B cell (primary cell): ENCODE results near the gene RNF150. TPM values are rescaled to one million over a fixed set of nuclear protein-coding genes. Genes with fewer than 3 reads are reported as not detected.

Experiments
- ATAC-seq: fragments of 200-7000 bp; cut with Tn5 transposase; one replicate; pipeline ENCODE4 v1.10.0; 2021; ENCODE audit warnings: low read depth, mild to moderate bottlenecking, moderate number of reproducible peaks, moderate library complexity
- CTCF ChIA-PET: fragments of 350-600 bp; sonication (Branson Sonifier 250); formaldehyde crosslinking; loops from one replicate; lab custom pipeline; 2021; ENCODE audit warnings: antibody characterized with exemption, inconsistent platforms; lab: Charles Lee
- POLR2A ChIA-PET: fragments of 350-600 bp; sonication (Branson Sonifier 250); formaldehyde crosslinking; loops from one replicate; lab custom pipeline; 2021; ENCODE audit warnings: antibody characterized with exemption; lab: Charles Lee
- DNase-seq: peaks from one replicate; pipeline ENCODE4 v3.0.0; 2013
- H2AFZ ChIP-seq: 2 replicates; pipeline ENCODE4 v1.6.1; 2012; ENCODE audit warnings: mild to moderate bottlenecking, low read depth, low read length; ENCODE audit not compliant: insufficient read depth, poor library complexity, severe bottlenecking
- H3K27ac ChIP-seq, 2 donors: 1 replicate in 1 of 2; 2 replicates in 1 of 2; pipeline ENCODE4 v1.5.1; 2012 to 2013; ENCODE audit warnings: low read length in 2 of 2, mild to moderate bottlenecking in 2 of 2, moderate library complexity in 1 of 2
- H3K27me3 ChIP-seq, 4 experiments: fragments of 200-600 bp in 1 of 4; sonication (generic) in 1 of 4; replicated peaks in 1 of 4; 1 replicate in 2 of 4; 2 replicates in 2 of 4; pipeline versions ENCODE4 v1.6.1 to v1.7.0; 2013 to 2016; ENCODE audit warnings: low read length in 3 of 4, mild to moderate bottlenecking in 2 of 4, mixed read lengths in 1 of 4, moderate library complexity in 1 of 4; ENCODE audit not compliant: insufficient read depth in 4 of 4, control insufficient read depth in 3 of 4; ENCODE audit errors: control extremely low read depth in 1 of 4
- H3K36me3 ChIP-seq, 2 experiments: replicated peaks in 1 of 2; 1 replicate in 1 of 2; 2 replicates in 1 of 2; pipeline versions ENCODE4 v1.6.1 to v1.7.1; 2013; ENCODE audit warnings: low read length in 1 of 2; ENCODE audit not compliant: insufficient read depth in 2 of 2, control insufficient read depth in 1 of 2; ENCODE audit errors: control extremely low read depth in 1 of 2, extremely low read depth in 1 of 2
- H3K4me1 ChIP-seq, 2 donors: fragments of 200-600 bp in 1 of 2; sonication (generic) in 1 of 2; 1 replicate in 1 of 2; 2 replicates in 1 of 2; pipeline versions ENCODE4 v1.5.1 to v1.6.1; 2013 to 2017; ENCODE audit warnings: low read length in 2 of 2; ENCODE audit not compliant: control insufficient read depth in 2 of 2, insufficient read depth in 2 of 2
- H3K4me2 ChIP-seq: replicated peaks from 2 replicates; pipeline ENCODE3; 2012; ENCODE audit warnings: mild to moderate bottlenecking, low read depth, low read length; ENCODE audit not compliant: poor library complexity, severe bottlenecking
- H3K4me3 ChIP-seq, 5 experiments: fragments of 200-600 bp in 1 of 5; sonication (generic) in 1 of 5; 1 replicate in 3 of 5; 2 replicates in 2 of 5; pipeline versions ENCODE4 v1.5.1 to v1.7.0; 2011 to 2016; ENCODE audit warnings: low read length in 4 of 5, mild to moderate bottlenecking in 4 of 5, low read depth in 2 of 5, control low read depth in 1 of 5, moderate library complexity in 1 of 5; ENCODE audit not compliant: insufficient read depth in 1 of 5; ENCODE audit errors: control extremely low read depth in 1 of 5, extremely low read depth in 1 of 5
- H3K79me2 ChIP-seq: fragments of 200-600 bp; sonication (generic); one replicate; pipeline ENCODE4 v1.6.0; 2016; ENCODE audit warnings: low read length; ENCODE audit not compliant: control insufficient read depth, insufficient read depth
- H3K9ac ChIP-seq: fragments of 200-600 bp; sonication (generic); 2 replicates; pipeline ENCODE4 v1.6.1; 2017; ENCODE audit warnings: mild to moderate bottlenecking, low read length, moderate library complexity
- H3K9me3 ChIP-seq, 3 donors: one replicate each; pipeline versions ENCODE4 v1.6.1 to v1.7.1; 2013; ENCODE audit warnings: low read length in 2 of 3; ENCODE audit not compliant: control insufficient read depth in 2 of 3, insufficient read depth in 1 of 3; ENCODE audit errors: control extremely low read depth in 1 of 3
- H4K20me1 ChIP-seq: 2 replicates; pipeline ENCODE4 v1.6.0; 2012; ENCODE audit warnings: mild to moderate bottlenecking, low read length; ENCODE audit not compliant: insufficient read depth, control insufficient read depth, poor library complexity, severe bottlenecking
- H3K27ac Mint-ChIP-seq: one replicate; pipeline ENCODE4 v1.8.0; 2021; ENCODE audit warnings: mixed read lengths
- H3K27me3 Mint-ChIP-seq: one replicate; pipeline ENCODE4 v1.8.0; 2021; ENCODE audit warnings: mixed read lengths
- H3K4me1 Mint-ChIP-seq: one replicate; pipeline ENCODE4 v1.8.0; 2021; ENCODE audit warnings: mixed read lengths
- H3K4me3 Mint-ChIP-seq: one replicate; pipeline ENCODE4 v1.8.0; 2021; ENCODE audit warnings: mixed read lengths
- H3K9me3 Mint-ChIP-seq: one replicate; pipeline ENCODE4 v1.8.0; 2022; ENCODE audit warnings: mixed read lengths; ENCODE audit not compliant: insufficient read depth
- EZH2 ChIP-seq: IDR thresholded peaks from 2 replicates; pipeline ENCODE4 v1.6.1; 2012; ENCODE audit warnings: borderline replicate concordance, low read depth, mild to moderate bottlenecking, moderate library complexity, low read length; ENCODE audit not compliant: insufficient read depth, poor library complexity, severe bottlenecking
- WGBS: methylation state at CpG from one replicate; pipeline ENCODE4 v1.1.5; 2013; ENCODE audit warnings: missing lambda C conversion rate; ENCODE audit not compliant: insufficient coverage; 5-methylcytosine and 5-hydroxymethylcytosine counted together
- intact Hi-C: fragments of 100-400 bp; cut with micrococcal nuclease; formaldehyde crosslinking; loops from one replicate; pipeline ENCODE4 v1.10.0; 2022
- polyA plus RNA-seq: library from polyadenylated mRNA; depleted of rRNA; stranded (reverse); fragments of >200 nt; gene quantifications from 2 replicates; pipeline ENCODE4 v1.2.3, GENCODE V29; 2012
- total RNA-seq, 2 donors: library from RNA; stranded (reverse); fragments of 120-200 nt in 1 of 2; gene quantifications; 1 replicate in 1 of 2; 2 replicates in 1 of 2; pipeline versions ENCODE4 v1.2.3 to v1.2.4, GENCODE V29; 2013 to 2022
- TF ChIP-seq, protein P1 (sequence below): fragments of 200-600 bp; IDR thresholded peaks from one replicate; pipeline ENCODE4 v1.8.0; 2022; ENCODE audit warnings: antibody characterized with exemption, mild to moderate bottlenecking

The RNF150 gene
- total and polyA plus RNA-seq, 2 donors (not counting 1 experiment from before 2014, with no cell fraction given) = not detected

- Histone ChIP-seq H3K4me3 (no peak overlapping the region), H3K4me2 (no peak overlapping the region), H4K20me1 (no peaks in the 10 kb centered on the region), H3K36me3 (no peaks in the 10 kb centered on the region), H3K79me2 (no peaks in the 10 kb centered on the region), H3K9me3 (no peaks in the 10 kb centered on the region), H3K4me1 (no peaks in the 10 kb centered on the region), H2AFZ (no peak overlapping the region), H3K27ac (no peak overlapping the region), H3K27me3 (no peaks in the 10 kb centered on the region), H3K9ac (no peak overlapping the region)
- DNase-seq = no peak
- TF ChIP-seq, protein P1, sequence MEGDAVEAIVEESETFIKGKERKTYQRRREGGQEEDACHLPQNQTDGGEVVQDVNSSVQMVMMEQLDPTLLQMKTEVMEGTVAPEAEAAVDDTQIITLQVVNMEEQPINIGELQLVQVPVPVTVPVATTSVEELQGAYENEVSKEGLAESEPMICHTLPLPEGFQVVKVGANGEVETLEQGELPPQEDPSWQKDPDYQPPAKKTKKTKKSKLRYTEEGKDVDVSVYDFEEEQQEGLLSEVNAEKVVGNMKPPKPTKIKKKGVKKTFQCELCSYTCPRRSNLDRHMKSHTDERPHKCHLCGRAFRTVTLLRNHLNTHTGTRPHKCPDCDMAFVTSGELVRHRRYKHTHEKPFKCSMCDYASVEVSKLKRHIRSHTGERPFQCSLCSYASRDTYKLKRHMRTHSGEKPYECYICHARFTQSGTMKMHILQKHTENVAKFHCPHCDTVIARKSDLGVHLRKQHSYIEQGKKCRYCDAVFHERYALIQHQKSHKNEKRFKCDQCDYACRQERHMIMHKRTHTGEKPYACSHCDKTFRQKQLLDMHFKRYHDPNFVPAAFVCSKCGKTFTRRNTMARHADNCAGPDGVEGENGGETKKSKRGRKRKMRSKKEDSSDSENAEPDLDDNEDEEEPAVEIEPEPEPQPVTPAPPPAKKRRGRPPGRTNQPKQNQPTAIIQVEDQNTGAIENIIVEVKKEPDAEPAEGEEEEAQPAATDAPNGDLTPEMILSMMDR = no peak
- TF ChIP-seq EZH2 = no peak
- CTCF ChIA-PET = interaction anchor here (1.2 kb wide), 1 partner anchor 9 kb away, joined by 3 read pairs; no protein-coding TSS in a partner anchor
- no peaks in the 10 kb centered on the region for H3K9me3 Mint-ChIP-seq
- peaks cover 3% of the 10 kb centered on the region for H3K27me3 Mint-ChIP-seq
- POLR2A ChIA-PET = no interaction called here
- intact Hi-C loops = no loop called here
- no peak for ATAC-seq
- H3K27ac Mint-ChIP-seq = no peak overlapping the region
- no peaks in the 10 kb centered on the region for H3K4me1 Mint-ChIP-seq
- H3K4me3 Mint-ChIP-seq = no peak overlapping the region
- 100% methylated on average over 1 of the region's 3 CpGs for WGBS
Measured at GRCh38 chr4:140924761-140925392, 208.4 kb downstream of the RNF150 start.
